AG04449 (cell line): ENCODE results near the gene PAQR6.

Experiments used
- CTCF ChIA-PET: fragments of 350-600 bp; formaldehyde crosslinking; extraction: SDS; loops from one replicate; lab custom pipeline; 2021; ENCODE audit warnings: antibody characterized with exemption; lab: Yijun Ruan, JAX
- POLR2A ChIA-PET: fragments of 400-600, 350-600 bp; formaldehyde crosslinking; extraction: SDS; loops from one replicate; lab custom pipeline; 2020; ENCODE audit warnings: antibody characterized with exemption, inconsistent platforms; lab: Yijun Ruan, JAX
- DNase-seq: peaks from one replicate; pipeline ENCODE4 v3.0.0-alpha.2; 2010; ENCODE audit warnings: low read depth, low spot score
- H3K4me3 ChIP-seq: 2 replicates; pipeline ENCODE4 v1.5.1; 2011; ENCODE audit warnings: low read depth, mild to moderate bottlenecking, control low read depth, low read length
- CTCF ChIP-seq: IDR thresholded peaks from one replicate; pipeline ENCODE4 v1.5.1; 2011; ENCODE audit warnings: mild to moderate bottlenecking, moderate library complexity, low read length, control low read depth, inconsistent platforms; ENCODE audit not compliant: insufficient read depth; ENCODE audit errors: missing control alignments

The PAQR6 gene

GRCh38 chr1:156244712-156245111 lies 3.1 kb downstream of the PAQR6 start:
- POLR2A ChIA-PET = no interaction called here
- CTCF ChIA-PET = no interaction called here

DNA sequence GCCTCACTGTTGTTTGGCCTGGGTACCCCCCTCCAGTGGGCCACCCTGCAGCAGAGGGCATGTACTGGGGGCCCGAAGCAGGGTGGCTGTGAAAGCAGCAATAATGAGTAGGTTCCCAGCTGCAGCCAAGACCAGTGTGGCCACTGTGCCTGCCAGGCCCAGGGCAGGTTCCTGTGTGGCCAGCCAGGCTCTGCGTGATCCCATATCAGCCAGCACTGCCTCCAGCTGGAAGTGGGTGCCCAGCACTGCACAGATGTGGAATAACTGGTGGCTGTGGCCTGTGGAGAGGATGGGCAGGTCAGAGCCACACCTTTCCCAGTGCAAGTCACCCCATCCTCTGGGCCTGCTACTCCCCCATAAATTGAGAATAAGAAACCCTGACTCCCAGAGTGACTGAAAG lies 3.7 kb downstream of the PAQR6 start:
- ChIA-PET CTCF (no interaction called here), POLR2A (no interaction called here)
- no peak overlapping the region for H3K4me3 ChIP-seq
- DNase-seq = no peak
- TF ChIP-seq CTCF = no peak

More at GRCh38 chr1:156244712-156245111, 3.1 kb downstream of the PAQR6 start:
- no peak for TF ChIP-seq CTCF
- no peak overlapping the region for H3K4me3 ChIP-seq
- DNase-seq = no peak

- no peak overlapping the region for H3K4me3 ChIP-seq
- TF ChIP-seq CTCF = no peak
- POLR2A ChIA-PET = interaction anchor here (0.6 kb wide), 1 partner anchor 18 kb away, joined by 3 read pairs; no protein-coding TSS in a partner anchor
- CTCF ChIA-PET = no interaction called here
- no peak for DNase-seq
These were observed 5.1 kb downstream of the PAQR6 start for GRCh38 chr1:156242738-156243137.

DNA sequence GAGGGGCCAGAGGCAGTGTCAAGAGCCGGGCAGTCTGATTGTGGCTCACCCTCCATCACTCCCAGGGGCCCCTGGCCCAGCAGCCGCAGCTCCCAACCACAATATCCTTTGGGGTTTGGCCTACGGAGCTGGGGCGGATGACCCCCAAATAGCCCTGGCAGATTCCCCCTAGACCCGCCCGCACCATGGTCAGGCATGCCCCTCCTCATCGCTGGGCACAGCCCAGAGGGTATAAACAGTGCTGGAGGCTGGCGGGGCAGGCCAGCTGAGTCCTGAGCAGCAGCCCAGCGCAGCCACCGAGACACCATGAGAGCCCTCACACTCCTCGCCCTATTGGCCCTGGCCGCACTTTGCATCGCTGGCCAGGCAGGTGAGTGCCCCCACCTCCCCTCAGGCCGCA lies 5.9 kb downstream of the PAQR6 start, which contains the start of gene BGLAP:
Gene BGLAP (plus strand): TSS at position 259 of the 400 bp plus-strand sequence. CDS start 48 bp downstream, at position 307.
- no peak for TF ChIP-seq CTCF
- ChIA-PET POLR2A (no interaction called here), CTCF (interaction anchor here (1.5 kb wide), 1 partner anchor 17 kb away, joined by 3 read pairs; no protein-coding TSS in a partner anchor)
- no peak within 1 kb of the TSS for H3K4me3 ChIP-seq
- DNase-seq = no peak

- POLR2A ChIA-PET = no interaction called here
- CTCF ChIA-PET = interaction anchor here (1.5 kb wide), 1 partner anchor 16 kb away, joined by 3 read pairs; no protein-coding TSS in a partner anchor
- no peak for TF ChIP-seq CTCF
- no peak overlapping the region for H3K4me3 ChIP-seq
- DNase-seq = no peak
These were observed 6.5 kb downstream of the PAQR6 start for GRCh38 chr1:156241311-156241811.

DNA sequence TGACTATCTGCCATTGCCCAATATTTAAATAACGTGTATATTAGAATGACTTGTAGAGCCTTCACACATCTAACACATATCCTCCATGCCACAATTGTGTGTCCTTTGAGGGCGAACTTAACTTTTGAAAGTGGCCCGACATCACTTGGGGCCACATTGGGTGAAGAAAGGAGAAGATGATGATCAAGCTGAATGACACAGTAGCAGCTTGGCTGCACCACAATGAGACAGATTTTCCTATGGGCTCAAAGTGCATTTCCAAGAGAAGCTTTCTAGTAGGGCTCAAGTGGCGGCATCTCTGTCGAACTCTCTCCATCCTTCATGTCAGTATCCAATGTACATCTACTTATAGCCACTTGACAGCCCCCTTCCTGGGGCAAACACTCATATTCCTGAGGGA lies 9.6 kb downstream of the PAQR6 start:
- no peak overlapping the region for H3K4me3 ChIP-seq
- DNase-seq = no peak
- ChIA-PET POLR2A (no interaction called here), CTCF (interaction anchor here (1.7 to 4.4 kb wide), 3 partner anchors 12 to 148 kb away, joined by 6 to 22 read pairs (median 6); no protein-coding TSS in a partner anchor)
- TF ChIP-seq CTCF = no peak
